ENCODE measurements around the gene CDC45.
A peak's percentile ranks its signal among the peaks of the same experiment; 100 is the strongest.
"Not testable (repeated sequence)": the region's sequence is repeated elsewhere in the genome, so short reads cannot be mapped to it uniquely, and the experiment has no call there.

CDC45 gene, protein sequence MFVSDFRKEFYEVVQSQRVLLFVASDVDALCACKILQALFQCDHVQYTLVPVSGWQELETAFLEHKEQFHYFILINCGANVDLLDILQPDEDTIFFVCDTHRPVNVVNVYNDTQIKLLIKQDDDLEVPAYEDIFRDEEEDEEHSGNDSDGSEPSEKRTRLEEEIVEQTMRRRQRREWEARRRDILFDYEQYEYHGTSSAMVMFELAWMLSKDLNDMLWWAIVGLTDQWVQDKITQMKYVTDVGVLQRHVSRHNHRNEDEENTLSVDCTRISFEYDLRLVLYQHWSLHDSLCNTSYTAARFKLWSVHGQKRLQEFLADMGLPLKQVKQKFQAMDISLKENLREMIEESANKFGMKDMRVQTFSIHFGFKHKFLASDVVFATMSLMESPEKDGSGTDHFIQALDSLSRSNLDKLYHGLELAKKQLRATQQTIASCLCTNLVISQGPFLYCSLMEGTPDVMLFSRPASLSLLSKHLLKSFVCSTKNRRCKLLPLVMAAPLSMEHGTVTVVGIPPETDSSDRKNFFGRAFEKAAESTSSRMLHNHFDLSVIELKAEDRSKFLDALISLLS

DNA sequence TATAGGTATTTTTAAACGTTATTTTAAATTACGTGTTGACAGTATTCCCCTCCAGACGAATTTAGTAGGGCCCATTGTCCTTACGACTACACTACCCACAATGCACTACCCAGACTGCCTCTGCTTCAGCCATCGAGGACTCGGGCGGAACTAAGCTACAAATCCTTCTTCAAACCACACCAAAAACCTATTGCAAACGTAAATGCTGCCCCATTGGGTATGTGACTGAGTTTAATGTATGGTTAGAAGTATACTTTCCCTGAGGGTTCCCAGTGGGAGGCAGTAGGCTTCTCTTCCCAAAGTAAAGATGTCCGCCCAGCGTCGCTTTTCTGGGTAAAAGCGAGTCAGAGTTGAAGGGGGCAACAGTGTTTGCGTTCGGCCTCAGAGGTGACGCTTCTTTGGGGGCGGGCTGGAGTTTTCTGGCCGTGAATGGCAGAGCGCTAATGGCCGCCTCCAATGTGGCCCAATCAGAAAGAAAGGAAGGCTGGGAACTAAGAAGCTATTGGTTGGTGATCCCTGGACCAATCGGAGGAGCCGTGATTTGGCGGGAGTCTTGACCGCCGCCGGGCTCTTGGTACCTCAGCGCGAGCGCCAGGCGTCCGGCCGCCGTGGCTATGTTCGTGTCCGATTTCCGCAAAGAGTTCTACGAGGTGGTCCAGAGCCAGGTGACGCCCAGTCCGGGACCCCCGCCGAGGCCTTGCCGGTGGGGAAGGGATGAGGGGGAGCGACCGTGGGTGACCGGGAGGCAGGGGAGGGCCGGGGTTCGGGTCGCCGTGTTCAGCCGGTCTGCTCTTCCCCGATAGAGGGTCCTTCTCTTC, at the start of gene CDC45:
CDC45 (plus strand) TSS at position 566 of the 818 bp plus-strand sequence; CDS start at position 615, 49 bp downstream.
- DNase-seq, result peak; percentile 82 to 99 (median 95)

DNA sequence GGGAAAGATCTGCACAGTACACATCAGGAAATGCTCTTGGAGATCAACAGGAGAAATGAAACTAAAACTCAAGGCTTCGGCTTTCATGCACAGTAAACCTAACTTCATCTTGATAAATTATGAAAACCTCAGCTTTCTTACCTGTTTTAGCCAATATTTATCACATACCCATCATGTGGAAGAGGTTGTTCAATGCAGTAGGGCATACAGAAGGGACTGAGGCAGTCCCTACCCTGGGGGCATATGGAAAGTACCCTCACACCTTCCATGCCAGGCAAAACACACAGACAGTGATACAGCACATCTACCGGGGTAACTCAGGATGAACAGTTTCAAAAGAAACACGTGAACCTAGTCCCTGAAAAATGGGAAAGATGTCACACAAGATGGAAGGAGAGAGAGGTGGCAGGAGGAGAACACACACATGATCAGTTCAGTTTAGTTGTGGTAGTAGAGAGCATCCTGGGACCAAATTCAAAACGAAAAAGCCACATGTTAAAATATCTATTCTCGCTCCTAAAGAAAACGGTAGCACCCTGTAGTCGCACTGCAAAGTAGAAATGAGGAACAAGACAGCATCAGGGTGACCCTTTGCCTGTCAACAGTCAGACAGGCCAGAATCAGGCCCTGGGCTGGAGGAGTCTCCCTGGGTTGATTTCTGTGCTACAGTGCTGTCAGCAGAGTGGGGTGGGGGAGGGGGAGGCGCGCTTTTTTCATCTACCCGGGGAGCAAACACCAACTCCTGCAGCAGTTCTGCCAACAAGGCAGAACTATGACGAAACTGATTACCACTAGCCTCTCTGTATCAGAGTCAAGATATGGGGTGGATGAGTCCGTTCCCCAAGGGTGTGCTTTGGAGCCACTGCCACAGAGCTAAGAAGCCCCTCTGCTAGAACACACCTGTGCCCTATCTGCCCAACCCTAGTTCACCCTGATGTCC, 49.5 kb upstream of the CDC45 start:
- DNase-seq, result peak; percentile 21 to 54 (median 35)

DNA sequence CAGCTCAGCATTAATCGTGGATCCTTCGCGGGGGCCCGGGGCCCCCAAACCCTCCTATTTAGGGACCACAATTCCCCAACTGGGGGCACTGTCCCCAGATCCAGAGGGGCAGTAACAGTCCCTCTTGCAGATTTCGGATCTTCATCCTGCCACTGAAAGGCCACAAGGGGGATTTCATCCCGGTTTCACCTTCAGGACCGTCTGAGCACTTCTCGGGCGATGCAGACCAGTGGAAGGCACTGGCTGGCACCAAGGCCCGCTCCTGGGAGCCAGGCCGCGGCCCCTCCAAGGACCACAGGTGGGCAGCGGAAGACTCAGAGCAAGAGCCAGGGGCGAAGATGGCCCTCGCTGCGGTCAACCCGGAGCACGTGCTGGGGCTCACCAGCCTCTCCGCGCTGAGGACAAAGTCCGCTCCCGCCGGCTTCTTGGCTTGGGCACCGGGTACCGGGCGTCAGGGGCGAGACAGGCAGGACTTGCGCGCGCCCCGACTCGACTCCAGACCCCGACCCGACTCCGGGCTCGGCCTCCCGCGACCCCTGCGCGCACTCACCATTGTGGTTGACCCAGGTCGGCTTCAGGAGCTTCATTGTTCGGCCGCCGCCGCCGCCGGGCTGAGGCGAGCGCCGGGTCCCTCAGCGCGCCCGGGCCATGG, 48.7 kb upstream of the CDC45 start:
- peak in 2 of 6 experiments; percentile 37 to 40 for DNase-seq

DNA sequence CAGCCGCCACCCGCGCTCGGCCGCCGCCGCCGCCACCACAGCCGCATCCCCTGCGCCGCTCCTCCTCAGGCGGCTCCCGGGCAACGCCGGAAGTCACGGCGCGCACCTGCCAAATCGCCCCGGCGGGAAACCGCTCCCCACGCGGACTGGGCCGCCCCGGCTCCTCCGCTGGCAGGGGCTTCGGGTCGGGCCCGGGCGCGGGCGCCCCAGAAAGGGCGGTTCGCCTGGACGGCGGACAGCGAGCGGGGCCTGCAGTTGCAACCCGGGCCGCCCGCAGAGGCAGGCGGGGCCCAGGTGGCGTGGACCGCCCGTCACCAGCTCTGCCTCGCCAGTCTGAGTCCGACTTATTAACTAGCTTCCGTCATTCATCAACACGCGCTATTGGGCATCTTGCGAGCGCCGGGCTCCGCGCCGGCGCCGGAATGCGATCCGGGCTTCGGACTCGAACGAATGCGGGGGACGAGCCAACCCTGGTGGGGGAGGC, 48.0 kb upstream of the CDC45 start, which contains the start of gene HIRA:
HIRA (minus strand) TSS at position 85 of the 484 bp plus-strand sequence. CDS start 257 bp downstream, outside the sequence.
- peak; percentile 67 to 91 (median 79) for DNase-seq

DNA sequence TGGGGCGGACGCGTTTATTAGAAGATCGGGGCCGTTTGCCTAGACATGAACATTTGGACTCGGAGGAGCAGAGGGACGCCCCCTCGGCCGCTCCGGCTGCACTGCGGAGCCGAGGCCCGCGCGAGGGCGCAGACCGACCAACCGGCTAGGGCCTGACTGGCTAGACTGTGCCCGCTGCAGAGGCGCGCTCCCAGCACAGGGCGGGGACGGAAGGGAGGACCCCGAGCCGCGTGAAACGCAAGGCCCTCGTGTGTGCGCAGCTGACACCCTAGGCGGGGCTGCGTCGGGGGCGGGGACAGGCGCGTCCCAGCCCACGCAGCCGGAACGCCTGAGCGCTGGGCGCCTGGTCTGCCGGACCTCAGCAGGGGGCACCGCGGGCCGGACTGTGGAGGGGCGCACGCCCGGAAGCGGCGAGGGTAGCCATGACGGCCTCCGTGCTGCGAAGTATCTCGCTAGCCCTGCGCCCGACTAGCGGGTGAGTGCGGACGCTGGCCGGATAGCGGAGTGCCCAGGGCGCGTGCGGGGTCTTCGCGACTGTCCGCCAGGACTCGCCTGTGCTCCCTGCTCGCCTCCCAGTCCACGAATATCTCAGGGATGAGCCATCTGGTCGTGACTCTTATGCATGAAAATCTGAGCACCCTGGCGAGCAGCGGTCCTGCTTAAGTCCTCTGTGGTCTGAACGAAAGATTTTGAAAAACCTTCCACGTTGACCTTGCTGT, 47.4 kb upstream of the CDC45 start, which contains the start of gene MRPL40:
MRPL40 (plus strand) TSS at position 413 of the 719 bp plus-strand sequence; CDS start at position 423, 10 bp downstream.
- DNase-seq, result peak; percentile 72 to 89 (median 79)

DNA sequence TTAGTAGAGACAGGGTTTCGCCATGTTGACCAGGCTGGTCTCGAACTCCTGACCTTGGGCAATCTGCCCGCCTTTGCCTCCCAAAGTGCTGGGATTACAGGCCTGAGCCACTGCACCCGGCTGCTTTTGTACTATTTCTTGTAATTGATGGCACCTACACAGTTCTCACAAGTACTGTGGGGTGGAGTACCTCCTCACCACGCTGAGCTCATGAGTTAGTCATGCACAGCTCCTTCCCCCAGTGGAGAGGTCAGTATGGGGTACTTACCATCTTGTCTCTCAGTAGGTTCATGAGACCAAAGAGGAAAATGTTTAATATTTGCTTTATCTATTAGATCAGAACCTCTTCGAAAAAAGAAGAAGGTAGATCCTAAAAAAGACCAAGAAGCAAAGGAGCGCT, 45.3 kb upstream of the CDC45 start:
- DNase-seq, result no peak

DNA sequence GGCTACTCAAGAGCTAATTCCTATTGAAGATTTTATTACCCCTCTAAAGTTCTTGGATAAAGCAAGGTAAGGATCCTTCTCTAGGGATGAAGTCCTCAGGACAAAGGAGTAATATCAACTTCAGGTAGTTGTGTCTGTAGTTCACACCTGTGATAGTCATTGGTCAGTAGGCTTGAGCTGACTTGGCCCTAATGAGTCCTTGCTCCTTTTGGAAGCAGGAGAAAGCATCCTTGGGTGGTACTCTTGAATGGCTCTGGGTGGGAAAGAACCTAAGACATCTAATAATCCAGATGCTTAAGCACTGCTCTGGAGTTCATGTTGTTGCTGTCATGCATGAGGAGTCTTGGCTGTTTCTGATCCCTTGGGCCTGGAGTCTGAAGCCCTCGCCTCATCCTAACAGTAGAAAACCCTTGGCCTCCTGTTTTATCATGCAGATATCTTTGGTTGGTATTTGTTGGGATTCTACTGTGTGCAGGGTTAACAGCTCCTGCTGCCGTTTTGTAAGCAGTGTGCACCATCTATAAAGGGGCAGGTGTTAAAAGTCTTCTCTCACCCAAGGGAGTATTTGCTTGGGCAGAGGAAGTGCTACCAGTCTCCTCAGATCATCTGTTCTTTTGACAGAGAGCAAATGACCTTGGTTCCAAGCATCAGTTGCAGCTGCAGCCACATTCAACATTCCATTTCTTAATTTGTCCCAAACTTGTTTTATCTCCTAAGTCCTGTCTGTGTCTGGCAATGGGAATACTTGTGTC, 44.7 kb upstream of the CDC45 start:
- DNase-seq, result no peak

DNA sequence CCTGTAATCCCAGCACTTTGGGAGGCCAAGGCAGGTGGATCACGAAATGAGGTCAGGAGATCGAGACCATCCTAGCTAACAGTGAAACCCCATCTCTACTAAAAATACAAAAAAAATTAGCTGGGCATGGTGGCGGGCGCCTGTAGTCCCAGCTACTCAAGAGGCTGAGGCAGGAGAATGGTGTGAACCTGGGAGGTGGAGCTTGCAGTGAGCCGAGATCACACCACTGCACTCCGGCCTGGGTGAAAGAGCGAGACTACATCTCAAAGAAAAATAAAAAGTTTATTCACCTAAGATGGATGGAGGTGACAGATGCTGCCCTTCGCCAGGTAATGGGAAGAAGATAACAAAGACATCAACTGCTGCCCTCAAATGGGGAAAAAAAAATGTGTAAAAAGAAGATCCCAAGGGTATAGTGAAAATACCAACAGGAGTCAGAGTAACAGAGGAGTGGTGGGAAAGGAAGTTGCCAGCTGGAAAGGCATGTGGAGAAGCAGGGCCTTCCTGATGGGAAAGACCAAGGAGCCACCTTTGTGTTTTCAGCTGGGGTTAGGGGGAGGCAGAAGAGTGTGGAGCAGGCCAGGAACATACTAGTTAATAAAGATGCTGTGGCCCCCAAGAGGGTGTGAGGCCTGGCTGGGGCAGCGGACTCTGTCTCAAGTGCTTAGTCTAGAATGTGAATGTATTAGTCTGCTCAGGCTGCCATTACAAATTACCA, 43.1 kb upstream of the CDC45 start:
- not testable (repeated sequence) for DNase-seq

DNA sequence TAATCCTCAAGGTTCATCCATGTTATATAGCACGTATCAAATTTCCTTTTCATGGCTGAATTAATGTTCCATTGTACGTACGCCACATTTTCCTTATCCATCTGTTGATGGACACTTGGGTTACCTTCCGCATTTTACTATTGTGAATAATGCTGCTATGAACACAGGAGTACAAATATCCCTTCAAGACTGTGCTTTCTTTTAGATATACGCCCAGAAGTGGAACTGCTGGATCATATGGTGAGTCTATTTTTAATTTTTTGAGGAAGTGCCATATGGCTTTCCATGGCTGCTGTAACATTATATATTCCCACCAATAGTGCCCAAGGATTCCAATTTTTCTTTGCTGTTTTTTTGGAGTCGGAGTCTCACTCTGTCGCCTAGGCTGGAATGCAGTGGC, 41.4 kb upstream of the CDC45 start:
- DNase-seq, result no peak

DNA sequence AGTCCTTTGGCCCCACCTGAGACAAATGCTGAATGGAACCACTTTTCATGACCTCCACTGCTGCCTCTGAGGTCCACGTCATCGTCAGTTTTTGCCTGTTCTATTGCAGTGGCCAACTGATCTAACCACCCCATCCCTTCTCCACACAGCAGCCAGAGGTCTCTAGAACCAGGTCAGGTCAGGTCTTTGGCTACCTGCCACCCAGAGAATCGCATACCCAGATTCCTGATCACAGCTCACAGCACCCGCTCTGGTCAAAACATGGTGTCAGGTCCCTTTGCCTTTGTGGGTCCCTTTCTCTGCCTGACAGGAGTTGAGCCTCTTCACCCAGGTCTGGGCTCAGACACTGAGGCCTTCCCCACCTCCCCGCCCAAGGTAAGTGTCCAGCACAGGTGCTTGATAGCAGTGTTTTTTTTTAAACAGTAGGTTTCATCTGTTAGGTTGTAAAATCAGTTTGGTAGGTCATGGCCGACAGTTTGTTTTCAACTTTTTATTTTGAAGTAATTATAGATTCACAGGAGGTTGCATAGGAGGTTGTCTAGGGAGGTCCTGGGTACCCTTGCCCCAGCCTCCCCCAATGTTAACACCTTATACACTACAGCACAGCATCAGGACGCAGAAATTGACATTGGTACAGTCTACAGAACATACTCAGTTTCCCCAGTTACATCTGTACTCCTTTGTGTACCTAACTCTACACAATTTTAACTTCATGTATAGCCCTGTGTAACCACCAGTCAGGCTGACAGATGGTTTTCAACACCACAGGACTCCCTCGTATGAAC, 39.1 kb upstream of the CDC45 start:
- DNase-seq, result no peak

DNA sequence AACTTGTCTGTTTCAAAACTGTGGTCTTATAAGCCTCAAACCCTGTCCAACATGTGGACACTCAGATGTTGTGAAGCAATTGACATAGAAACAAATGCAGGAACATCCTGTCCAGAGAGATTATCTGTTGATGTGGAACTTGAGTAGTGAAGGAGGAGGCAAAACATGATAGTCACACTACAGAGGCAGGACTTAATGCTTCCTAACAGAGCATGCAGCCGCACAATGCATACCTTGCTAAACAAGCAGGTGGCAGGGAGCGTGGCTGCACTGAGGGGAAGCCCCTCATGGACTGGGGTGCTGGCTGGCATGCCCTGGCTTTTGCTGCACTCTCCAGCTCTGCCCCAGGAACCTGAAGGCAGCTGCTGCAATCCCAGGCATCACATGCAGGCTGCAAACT, 37.6 kb upstream of the CDC45 start:
- no peak for DNase-seq

DNA sequence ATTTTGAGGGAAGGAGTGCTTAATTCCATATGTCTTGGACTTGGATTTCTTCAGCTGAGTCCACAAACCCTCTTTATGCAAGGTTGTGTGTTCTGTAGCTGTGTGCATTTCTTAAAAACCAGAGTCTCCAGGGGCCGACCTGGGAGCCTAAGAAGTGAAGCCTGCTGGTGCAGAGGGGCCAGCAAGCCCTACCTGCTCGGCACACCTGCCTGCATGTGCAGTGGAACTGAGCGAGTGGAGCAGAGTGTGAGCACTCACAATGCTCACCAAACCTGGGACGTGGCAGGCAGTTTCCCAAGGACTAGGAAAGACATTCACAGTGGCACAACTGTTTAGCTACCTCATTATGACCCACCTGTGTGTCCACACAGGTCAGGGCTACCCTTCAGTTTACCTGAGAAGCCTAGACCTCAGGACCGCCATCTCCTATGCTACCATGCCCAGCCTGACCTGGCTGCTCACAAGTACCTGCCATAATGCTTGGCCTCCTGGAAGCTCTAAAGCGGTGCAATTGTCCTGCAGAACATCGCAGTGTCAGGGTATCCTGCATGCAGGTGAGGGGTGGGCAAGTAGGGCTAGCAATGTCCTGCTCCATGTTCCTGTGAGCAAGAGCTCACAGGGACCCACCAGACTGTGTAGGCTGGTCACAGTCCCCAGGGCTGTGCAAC, 36.0 kb upstream of the CDC45 start:
- no peak for DNase-seq

DNA sequence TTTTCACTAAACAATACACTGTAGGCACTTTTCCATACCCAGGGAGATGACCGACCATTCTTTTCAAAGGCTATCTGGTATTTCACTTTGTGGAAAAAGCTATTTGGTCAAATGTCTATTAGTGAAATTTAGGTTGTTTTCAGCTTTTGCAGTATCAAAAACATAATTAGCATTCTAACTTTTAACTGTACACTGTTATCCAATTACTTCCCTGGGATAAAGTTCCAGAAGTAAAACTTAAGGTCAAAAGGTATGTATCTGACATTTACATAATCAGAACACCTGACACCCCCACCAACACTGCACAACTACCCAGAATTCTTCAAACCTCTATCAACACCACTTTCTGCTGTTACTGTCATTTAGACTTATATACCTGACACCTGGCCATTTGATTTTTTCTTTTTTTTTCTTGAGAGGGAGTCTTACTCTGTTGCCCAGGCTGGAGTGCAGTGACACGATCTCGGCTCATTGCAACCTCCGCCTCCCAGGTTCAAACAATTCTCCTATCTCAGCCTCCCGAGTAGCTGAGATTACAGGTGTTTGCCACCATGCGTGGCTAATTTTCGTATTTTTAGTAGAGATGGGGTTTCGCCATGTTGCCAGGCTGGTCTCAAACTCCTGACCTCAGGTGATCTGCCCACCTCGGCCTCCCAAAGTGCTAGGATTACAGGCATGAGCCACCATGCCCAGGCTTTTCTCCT, 34.3 kb upstream of the CDC45 start:
- DNase-seq, result not testable (repeated sequence)

DNA sequence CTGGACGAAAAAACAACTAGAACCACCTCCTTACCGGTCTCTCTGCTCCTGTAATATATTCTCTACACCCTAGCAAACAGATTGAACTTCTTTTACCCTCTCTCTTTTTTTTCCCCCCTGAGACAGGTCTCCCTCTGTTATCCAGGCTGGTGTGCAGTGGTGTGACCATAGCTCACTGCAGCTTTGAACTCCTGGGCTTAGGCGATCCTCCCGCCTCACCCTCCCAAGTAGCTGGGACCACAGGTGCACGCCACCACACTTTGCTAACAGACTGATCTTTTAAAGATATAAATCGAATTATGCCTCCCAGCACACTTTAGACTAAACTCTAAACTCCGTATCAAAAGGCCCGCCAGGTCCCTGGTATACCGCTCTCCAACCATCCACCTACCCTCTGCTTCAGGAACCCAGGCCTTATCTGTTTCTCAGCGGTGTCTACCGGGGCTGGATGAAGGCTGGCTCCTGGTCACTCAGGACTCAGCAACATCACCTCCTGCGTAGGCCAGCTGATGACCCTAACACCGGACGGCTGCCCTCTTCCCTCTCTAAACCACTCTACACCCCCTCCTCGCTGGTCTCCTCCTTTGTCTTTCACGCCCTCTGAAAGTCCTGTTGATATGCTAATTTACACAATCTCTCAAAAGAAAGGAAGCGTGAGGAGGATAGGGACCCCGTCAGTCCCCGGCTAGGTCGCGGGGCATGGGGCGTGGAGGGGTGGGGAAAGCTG, 33.0 kb upstream of the CDC45 start:
- peak in 1 of 6 experiments; percentile 25 for DNase-seq

DNA sequence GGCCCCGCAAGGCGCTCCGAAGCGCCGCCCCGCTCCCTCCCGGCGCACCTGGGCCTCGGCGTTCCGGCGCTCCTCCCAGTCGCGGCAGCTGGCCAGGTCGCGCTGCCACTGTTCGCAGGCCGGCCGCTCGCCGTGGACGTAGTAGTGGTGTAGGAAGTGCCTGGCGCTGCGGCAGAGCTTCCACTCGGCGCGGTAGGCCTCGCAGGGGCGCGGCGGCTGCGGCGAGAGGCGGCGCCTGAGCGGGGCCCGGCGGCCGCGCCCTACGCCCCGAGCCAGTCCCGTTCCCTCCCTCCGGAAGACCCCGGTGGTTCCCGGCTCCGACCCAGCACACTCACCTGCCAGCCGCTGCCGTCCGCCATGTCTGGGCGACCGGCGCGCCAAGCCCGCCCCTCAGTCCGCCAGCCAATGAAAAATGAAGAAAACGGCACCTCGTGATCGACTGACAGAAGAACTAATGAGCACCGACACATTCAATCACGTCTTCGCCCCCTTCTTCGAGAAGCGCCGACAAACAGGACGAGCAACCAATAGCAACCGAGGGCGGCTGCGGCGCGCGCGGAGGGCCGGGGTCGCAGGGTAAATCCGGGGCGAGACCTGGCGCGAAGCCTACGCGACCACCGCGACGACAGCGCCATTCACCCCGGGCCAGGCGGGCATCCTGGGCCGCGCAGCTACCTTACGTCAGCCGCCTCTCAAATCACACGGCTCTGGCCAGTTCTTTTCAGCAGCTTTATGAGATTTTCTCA, 32.2 kb upstream of the CDC45 start, which contains the start of gene C22orf39:
C22orf39 (minus strand) TSS at position 382 of the 746 bp plus-strand sequence; CDS start at position 359, 23 bp downstream.
- DNase-seq, result peak; percentile 83 to 90 (median 88)
